OCI-LY3 (cell line): ENCODE measurements around the gene FAM228B.

ENCODE experiments used
- EZH2phosphoT487 ChIP-seq: fragments of 200-600 bp; shearing (Covaris generic); IDR thresholded peaks from 2 replicates; pipeline ENCODE4 v1.6.1; 2018; ENCODE audit warnings: antibody characterized with exemption, mixed run types, low read depth
- TF ChIP-seq, protein P1 (sequence below): fragments of 200-600, 300-600 bp; sonication (generic); IDR thresholded peaks from 2 replicates; pipeline ENCODE4 v1.5.1; 2014; ENCODE audit warnings: antibody characterized with exemption, low read length, low read depth

DNA sequence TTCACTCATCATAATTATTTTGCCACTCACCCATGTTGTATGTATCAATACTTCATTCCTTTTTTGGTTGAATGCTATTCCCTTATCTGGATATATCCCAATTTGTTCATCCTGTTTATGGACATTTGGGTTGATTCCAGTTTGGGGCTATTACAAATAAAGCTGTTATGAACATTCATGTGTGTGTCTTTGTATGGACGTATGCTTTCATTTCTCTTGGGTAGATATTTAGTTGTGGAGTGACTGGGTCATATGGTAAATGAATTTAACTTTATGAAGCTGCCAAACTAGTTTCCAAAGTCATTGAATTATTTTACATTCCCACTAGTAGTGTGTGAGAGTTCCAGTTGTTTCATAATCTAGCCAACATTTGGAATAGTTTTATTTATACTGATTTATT lies 2.7 kb downstream of the FAM228B start:
- TF ChIP-seq, protein P1, sequence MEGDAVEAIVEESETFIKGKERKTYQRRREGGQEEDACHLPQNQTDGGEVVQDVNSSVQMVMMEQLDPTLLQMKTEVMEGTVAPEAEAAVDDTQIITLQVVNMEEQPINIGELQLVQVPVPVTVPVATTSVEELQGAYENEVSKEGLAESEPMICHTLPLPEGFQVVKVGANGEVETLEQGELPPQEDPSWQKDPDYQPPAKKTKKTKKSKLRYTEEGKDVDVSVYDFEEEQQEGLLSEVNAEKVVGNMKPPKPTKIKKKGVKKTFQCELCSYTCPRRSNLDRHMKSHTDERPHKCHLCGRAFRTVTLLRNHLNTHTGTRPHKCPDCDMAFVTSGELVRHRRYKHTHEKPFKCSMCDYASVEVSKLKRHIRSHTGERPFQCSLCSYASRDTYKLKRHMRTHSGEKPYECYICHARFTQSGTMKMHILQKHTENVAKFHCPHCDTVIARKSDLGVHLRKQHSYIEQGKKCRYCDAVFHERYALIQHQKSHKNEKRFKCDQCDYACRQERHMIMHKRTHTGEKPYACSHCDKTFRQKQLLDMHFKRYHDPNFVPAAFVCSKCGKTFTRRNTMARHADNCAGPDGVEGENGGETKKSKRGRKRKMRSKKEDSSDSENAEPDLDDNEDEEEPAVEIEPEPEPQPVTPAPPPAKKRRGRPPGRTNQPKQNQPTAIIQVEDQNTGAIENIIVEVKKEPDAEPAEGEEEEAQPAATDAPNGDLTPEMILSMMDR = no peak
- no peak for TF ChIP-seq EZH2phosphoT487
